ENCODE measurements around the gene CPB2.

CPB2 gene

GRCh38 chr13:46104868-46105267, at the start of gene CPB2:
TSS of gene CPB2 (minus strand) at chr13:46105033. CDS start at chr13:46105009, 24 bp downstream.
- no peak for DNase-seq (ENCODE audit: low read depth)

GRCh38 chr13:46154136-46154801, 49.4 kb upstream of the CPB2 start:
- DNase-seq (ENCODE audit: low read depth): no peak

GRCh38 chr13:46152627-46153328, 47.9 kb upstream of the CPB2 start:
- DNase-seq (ENCODE audit: low read depth): no peak

- no peak for DNase-seq (ENCODE audit: low read depth)
These were observed 45.4 kb upstream of the CPB2 start for GRCh38 chr13:46150134-46150693.

GRCh38 chr13:46149272-46150133, 44.7 kb upstream of the CPB2 start:
- DNase-seq (ENCODE audit: low read depth): no peak

- DNase-seq (ENCODE audit: low read depth): no peak
These were observed 42.1 kb upstream of the CPB2 start for GRCh38 chr13:46146898-46147297.

GRCh38 chr13:46145950-46146349, 41.1 kb upstream of the CPB2 start:
- DNase-seq (ENCODE audit: low read depth): no peak

- DNase-seq (ENCODE audit: low read depth): no peak
These were observed 40.3 kb upstream of the CPB2 start for GRCh38 chr13:46145135-46145534.

GRCh38 chr13:46143184-46143701, 38.4 kb upstream of the CPB2 start:
- DNase-seq (ENCODE audit: low read depth): no peak

- no peak for DNase-seq (ENCODE audit: low read depth)
These were observed 37.9 kb upstream of the CPB2 start for GRCh38 chr13:46142776-46143175.

- no peak for DNase-seq (ENCODE audit: low read depth)
These were observed 35.2 kb upstream of the CPB2 start for GRCh38 chr13:46140044-46140443.

- DNase-seq (ENCODE audit: low read depth): no peak
These were observed 32.9 kb upstream of the CPB2 start for GRCh38 chr13:46137627-46138317.

GRCh38 chr13:46136688-46137087, 31.9 kb upstream of the CPB2 start:
- DNase-seq (ENCODE audit: low read depth): no peak

GRCh38 chr13:46134961-46135522, 30.2 kb upstream of the CPB2 start:
- no peak for DNase-seq (ENCODE audit: low read depth)

- no peak for DNase-seq (ENCODE audit: low read depth)
These were observed 29.7 kb upstream of the CPB2 start for GRCh38 chr13:46134494-46134893.

GRCh38 chr13:46132109-46132508, 27.3 kb upstream of the CPB2 start:
- DNase-seq (ENCODE audit: low read depth): no peak

- DNase-seq (ENCODE audit: low read depth): no peak
These were observed 26.9 kb upstream of the CPB2 start for GRCh38 chr13:46131705-46132104.

GRCh38 chr13:46129955-46130618, 25.3 kb upstream of the CPB2 start:
- DNase-seq (ENCODE audit: low read depth): no peak

GRCh38 chr13:46129124-46129523, 24.3 kb upstream of the CPB2 start:
- no peak for DNase-seq (ENCODE audit: low read depth)

GRCh38 chr13:46127358-46128023, 22.7 kb upstream of the CPB2 start:
- no peak for DNase-seq (ENCODE audit: low read depth)

Data from activated T-helper 1 cell treated with Interleukin-2 at 50 U/mL for 16 hours (primary cell).